NCI-H2171 treated with DMSO at 0.1 percent for 48 hours (cell line): ENCODE results near the gene RBBP7.

Source experiments
- DNase-seq: peaks from one replicate; lab custom pipeline; 2025; lab: John Stamatoyannopoulos, UW

RBBP7 gene

GRCh38 chrX:16870095-16870861, at the start of gene RBBP7:
TSS of gene RBBP7 (minus strand) at chrX:16870362. CDS start at chrX:16870053, 309 bp downstream.
- DNase-seq = peak; percentile 87

- no peak for DNase-seq
Measured at GRCh38 chrX:16918979-16919378, 48.8 kb upstream of the RBBP7 start.

- no peak for DNase-seq
Measured at GRCh38 chrX:16917120-16917519, 47.0 kb upstream of the RBBP7 start.

- no peak for DNase-seq
Measured at GRCh38 chrX:16916561-16916960, 46.4 kb upstream of the RBBP7 start.

- DNase-seq = no peak
Measured at GRCh38 chrX:16914058-16914457, 43.9 kb upstream of the RBBP7 start.

GRCh38 chrX:16910376-16910775, 40.2 kb upstream of the RBBP7 start:
- no peak for DNase-seq

GRCh38 chrX:16903274-16904022, 33.3 kb upstream of the RBBP7 start:
- no peak for DNase-seq

- DNase-seq = no peak
Measured at GRCh38 chrX:16897445-16897844, 27.3 kb upstream of the RBBP7 start.

GRCh38 chrX:16892504-16893362, 22.6 kb upstream of the RBBP7 start:
- peak; percentile 75 for DNase-seq

- no peak for DNase-seq
Measured at GRCh38 chrX:16885628-16886027, 15.5 kb upstream of the RBBP7 start.

- DNase-seq = no peak
Measured at GRCh38 chrX:16883487-16883804, 13.3 kb upstream of the RBBP7 start.

- DNase-seq = peak; percentile 90
Measured at GRCh38 chrX:16882702-16883486, 12.7 kb upstream of the RBBP7 start.

GRCh38 chrX:16882169-16882568, 12.0 kb upstream of the RBBP7 start:
- peak; percentile 8 for DNase-seq

- DNase-seq = no peak
Measured at GRCh38 chrX:16876696-16877095, 6.5 kb upstream of the RBBP7 start.

GRCh38 chrX:16874458-16875095, 4.4 kb upstream of the RBBP7 start:
- DNase-seq = no peak

GRCh38 chrX:16873106-16873505, 2.9 kb upstream of the RBBP7 start:
- no peak for DNase-seq

GRCh38 chrX:16870862-16871815, 977 bp upstream of the RBBP7 start:
- DNase-seq = peak; percentile 52

GRCh38 chrX:16869393-16870094, 618 bp downstream of the RBBP7 start:
- peak; percentile 54 for DNase-seq

GRCh38 chrX:16868920-16869319, 1.2 kb downstream of the RBBP7 start:
- no peak for DNase-seq
